GM18907 (cell line): ENCODE measurements around the gene CASP7.
"Not testable (repeated sequence)": the region's sequence is repeated elsewhere in the genome, so short reads cannot be mapped to it uniquely, and the experiment has no call there.

Experiments
- ATAC-seq: cut with Tn5 transposase; IDR thresholded peaks from one replicate; pipeline ENCODE4 v1.9.1; 2021; ENCODE audit warnings: mild to moderate bottlenecking, moderate library complexity; ENCODE audit not compliant: unreplicated experiment

CASP7 gene

DNA sequence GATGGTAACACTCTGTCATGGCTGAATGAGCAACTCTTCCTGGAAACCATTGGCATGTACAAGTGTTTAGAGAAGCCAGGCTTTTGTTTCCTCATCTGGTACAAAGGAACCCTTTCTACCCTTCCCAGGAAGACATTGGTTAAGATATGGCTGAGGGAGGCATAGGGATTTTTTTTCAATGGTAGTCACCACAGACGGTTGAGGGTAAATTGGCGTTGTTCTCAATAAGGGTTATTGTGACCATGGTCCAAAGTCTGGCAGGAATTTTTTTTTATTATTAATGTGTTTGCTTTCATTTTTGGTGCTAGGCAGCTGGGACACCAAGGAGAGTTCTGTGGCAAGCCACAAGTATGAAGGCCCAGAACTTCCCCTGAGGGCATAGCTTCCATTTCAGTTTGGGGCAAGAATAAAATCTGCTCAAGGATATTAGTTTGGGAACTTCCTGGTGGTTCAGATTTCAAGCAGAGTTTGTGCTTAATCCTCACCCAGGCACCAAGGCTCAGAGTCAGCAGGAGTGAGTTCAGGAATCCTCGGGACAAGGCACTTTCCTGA, 71.5 kb downstream of the CASP7 start, which contains the start of gene PLEKHS1:
Gene PLEKHS1 (plus strand): TSS at position 502 of the 552 bp plus-strand sequence. CDS start 3,596 bp downstream, outside the sequence.
- no peak for ATAC-seq

DNA sequence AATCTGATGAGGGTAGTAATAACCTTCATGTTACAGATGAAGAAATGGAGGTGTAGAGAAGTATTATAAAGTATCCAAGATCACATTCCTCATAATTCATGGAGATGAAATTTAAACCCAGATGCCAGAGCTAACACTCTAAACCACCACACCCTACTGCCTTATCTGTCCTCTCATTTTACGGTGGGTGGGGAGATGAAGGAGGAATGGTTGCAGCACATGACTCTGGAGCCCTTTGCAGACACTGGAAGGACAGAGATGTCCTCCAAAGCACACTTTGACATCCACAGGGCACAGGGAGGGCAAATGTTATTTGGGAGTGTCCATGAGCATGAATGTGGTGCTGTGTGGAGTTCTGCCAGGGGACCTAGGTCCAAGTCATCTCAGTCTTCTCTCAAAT, 72.8 kb downstream of the CASP7 start:
- ATAC-seq: no peak

DNA sequence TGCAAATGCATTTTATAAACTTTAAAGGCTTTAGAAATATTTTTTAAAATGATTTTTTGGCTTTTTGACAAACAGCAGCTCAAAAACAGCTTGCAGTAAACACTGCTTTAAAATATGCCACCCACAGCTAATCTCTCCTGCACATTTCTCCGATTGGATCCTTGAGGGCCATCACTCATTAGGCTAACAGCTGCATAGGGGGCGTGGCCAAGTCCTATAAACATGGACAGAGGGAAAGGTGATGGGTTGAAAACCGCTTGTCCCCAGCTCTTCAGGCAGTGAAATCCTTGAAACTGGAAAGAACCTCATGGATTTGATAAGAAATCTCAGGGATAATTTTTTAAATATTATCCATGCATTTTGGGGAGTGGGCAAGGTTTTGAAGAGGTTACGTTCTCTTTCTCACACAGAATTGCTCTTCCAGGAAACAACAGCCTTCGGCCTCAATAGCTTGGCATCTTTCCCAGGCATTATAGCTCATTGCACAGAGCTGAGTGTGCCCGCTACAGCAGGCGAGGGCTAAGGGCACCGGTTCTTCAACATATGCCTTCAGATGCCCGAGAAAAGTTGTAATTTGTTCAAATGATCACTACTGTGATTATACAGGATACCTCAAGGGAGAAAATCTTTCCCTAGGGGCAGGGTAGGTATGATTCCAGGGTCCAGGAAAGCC, 73.4 kb downstream of the CASP7 start:
- no peak for ATAC-seq

DNA sequence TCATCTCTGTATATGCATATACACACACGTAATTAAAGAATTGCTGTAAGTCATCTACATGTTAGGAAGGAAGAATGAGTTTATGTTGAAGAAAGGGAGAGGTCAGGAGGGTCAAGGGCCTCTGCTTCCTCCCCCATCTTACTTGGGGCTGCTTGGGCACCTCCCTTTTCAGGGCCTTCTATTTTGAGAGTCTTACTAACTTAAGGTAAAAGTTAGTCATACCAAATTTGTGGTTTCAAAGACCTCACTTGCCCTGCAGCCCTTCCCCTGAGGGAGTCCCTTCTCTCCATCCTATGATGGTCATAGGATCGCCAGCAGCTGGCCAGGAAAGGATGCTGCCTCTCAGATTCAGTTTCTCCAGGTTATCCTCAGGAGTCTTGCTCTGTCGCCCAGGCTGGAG, 74.4 kb downstream of the CASP7 start:
- no peak for ATAC-seq

DNA sequence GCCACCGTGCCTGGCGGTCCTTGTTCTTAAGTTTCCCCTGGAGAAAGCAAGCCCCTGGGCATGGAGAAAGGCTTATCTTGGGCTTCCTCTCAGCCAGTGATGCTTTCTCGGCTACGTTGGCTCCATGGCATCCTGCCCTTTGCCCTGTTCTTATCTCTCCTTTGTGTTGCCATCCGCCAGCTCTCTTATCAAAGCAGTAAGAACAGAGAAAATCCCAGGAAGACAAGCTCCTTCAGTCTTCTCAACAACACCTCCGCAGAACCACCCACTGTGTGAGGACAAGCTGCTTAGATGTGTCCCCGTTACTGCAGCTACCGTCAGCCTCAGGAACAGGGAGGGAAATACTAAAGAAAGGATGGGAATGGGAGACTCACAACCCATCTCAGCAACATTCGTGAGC, 75.1 kb downstream of the CASP7 start:
- ATAC-seq: no peak

DNA sequence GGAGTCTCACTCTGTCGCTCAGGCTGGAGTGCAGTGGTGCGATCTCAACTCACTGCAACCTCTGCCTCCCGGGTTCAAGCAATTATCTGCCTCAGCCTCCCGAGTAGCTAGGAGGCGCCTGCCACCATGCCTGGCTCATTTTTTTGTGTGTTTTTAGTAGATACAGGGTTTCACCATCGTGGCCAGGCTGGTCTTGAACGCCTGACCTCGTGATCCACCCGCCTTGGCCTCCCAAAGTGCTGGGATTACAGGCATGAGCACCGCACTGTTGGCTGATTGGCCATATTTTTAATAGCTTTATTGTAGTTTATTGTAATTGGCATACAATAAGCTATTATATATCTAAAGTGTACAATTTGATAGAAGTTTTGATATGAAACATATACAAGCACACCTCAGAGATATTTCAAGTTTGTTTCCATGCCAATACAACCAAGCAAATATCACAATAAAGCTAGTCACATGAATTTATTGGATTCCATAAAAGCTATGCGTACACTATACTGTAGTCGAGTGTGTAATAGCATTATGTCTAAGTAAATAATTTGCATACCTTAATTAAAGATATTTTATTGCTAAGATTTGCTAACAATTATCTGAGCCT, 77.3 kb downstream of the CASP7 start:
- no peak for ATAC-seq

DNA sequence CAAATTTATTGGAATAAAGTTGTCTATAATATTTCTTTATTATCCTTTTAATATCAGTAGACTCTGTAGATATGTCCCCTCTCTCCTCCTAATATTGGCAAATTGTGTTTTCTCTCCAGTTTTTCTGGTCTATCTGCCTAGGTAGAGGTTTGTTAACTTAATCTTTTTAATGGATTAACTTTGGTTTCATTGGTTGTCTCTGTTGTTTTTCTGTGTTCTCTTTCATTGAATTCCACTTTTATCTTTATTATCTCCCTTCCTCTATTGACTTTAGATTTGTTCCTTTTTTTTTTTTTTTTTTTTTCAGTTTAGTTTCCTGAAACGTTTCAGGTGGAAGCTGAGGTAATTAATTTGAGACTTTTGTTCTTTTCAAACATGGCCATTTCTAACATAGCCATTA, 82.4 kb downstream of the CASP7 start:
- no peak for ATAC-seq

DNA sequence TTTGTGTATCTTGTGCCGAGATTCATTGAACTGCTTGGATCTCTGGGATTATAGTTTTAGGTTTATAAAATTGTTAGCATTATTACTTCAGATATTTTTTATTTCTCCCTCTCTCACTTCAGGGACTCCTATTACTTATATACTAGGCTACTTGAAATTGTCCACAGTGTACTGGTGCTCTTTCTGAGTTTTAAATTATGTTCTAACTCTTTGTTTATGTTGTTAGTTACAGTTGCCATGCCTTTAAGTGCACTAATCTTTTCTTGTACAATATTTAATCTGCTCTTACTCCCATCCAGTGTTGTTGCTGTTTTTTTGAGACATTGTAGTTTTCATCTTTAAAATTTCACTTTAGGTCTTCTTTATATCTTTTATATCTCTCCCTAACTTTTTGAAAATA, 84.9 kb downstream of the CASP7 start:
- no peak for ATAC-seq

DNA sequence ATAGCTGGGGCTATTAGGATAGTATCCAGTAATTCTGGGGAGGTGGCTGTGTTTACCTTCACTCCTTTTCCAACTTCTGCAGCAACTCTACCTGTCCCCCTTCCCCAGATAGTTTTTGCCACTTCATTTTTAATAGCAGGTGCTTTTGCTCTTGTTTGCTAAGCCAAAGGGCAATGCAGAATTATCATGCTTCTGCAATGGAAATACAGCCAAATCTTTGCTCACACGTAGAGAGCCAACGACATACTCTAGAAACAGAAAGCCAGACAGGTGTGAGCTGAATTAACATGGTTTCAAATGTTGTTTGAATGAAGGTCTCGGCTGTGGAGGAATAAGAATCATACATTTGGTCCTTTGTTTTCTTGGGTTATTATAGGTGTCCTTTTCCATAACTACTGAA, 86.2 kb downstream of the CASP7 start:
- ATAC-seq: no peak

DNA sequence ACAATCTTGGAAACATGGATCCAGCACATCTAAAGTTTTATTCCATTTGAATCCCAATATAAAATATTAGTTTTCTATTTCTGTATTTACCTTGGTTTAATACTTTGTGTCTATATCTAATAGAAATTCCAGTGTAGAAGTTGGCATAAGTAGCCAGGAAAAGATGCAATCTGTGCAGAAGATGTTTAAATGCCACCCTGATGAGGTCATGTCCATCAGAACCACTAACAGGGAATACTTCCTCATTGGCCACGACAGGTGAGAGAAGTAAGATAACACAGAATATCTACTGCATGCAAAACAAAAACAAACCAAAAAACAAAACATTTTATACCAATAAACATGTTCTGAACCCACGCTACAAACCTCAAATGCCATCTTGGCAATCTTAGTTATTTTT, 87.5 kb downstream of the CASP7 start:
- ATAC-seq: no peak

DNA sequence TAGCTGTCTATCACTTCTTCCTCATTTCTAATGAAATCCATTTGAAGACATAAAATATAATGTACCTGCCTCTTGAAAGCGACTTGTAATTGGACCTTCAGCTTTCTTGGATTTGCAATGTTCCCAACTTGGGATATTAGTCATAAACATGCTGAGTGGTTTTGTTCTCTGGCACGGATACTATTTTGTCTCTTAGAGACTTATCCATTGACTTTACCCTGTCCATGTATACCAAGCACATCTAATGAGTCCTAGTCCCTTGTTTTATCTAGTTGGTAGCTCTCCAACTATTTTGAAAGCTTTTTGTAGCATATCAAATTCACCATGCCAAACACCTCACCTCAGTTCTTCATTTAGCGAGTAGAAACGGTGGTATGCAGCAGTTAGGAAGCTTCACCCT, 90.6 kb downstream of the CASP7 start:
- ATAC-seq: no peak

DNA sequence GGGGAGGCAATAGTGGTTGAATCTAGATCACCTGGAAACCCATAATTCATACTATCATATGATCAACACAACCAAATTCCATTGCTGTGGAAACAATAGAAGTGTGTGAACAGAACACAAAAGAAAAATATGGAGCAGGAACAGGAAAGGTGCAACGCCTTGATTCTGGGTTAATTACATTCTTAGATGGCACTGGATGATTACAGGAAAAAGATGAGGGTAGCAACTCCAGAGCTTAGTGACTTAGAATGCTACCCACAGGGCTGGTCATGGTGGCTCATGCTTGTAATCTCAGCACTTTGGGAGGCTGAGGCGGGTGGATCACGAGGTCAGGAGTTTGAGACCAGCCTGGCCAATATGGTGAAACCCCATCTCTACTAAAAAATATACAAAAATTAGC, 91.4 kb downstream of the CASP7 start:
- not testable (repeated sequence) for ATAC-seq

DNA sequence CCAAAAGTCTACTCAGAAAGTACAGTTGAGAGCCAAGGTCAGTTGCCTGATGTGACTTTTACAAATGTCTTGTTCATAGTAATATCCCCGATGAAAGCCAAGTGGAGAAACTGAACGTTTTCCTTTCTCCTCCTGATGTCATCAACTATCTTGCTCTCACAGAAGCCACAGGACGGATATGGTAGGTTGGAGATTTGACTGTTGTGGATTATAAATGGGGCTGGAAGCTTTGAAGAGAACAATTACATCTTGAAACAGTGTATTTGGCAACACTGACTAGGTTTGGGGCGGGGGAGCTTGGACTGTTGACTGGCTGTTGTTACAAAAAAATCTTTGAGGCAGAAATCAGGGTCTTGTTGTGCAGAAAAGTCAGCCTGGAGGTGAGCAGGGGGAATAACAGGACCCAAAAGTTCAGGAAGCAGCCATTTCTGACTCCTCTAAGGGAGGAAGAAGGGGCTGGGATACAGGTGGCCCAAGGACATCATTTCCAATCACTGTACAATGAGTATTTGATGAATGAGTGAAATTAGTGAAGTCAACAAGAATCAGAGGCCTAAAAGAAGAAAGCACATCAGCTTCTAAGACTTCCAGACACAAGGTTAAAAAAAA, 96.1 kb downstream of the CASP7 start:
- no peak for ATAC-seq

DNA sequence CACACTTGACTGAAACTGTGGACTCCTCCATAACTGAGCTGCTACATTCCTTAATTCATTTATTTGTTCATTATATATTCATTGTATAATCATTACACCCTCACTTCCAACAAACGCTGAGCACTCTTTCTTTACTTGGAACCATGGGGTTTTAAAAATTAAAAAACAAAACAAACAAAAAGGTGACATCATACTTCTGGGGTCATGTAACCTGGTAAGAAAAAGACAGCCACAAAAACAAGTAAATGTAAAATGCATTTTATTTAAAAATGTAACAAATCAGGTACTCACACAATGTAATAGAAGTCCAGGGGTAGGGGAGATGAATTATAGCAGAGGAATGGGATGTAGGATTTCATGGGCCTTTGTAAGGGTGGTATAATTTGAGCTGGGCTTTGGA, 96.8 kb downstream of the CASP7 start:
- no peak for ATAC-seq
